ENCODE measurements around the gene MAD2L2. TPM values are rescaled to one million over a fixed set of nuclear protein-coding genes. Genes with fewer than 3 reads are reported as not detected.

The MAD2L2 gene
- total RNA-seq, 1 donor from 2014 or later: 48.0 TPM

- TF ChIP-seq CTCF (IDR thresholded peaks at IDR 0.05): no peak
- Mint-ChIP-seq H3K36me3 (ENCODE audit: unreplicated experiment) (no peaks in the 10 kb centered on the region), H3K4me1 (ENCODE audit: unreplicated experiment) (no peaks in the 10 kb centered on the region), H3K4me3 (ENCODE audit: unreplicated experiment) (no peak overlapping the region), H3K9me3 (ENCODE audit: unreplicated experiment) (no peaks in the 10 kb centered on the region), H3K27me3 (ENCODE audit: unreplicated experiment) (peaks cover 33% of the 10 kb centered on the region), H3K27ac (ENCODE audit: unreplicated experiment) (no peak overlapping the region)
- DNase-seq (ENCODE audit: extremely low spot score, unreplicated experiment): no peak
Observed at GRCh38 chr1:11705596-11705995, 24.6 kb upstream of the MAD2L2 start.

GRCh38 chr1:11704691-11705475 lies 23.9 kb upstream of the MAD2L2 start:
- no peak for DNase-seq (ENCODE audit: extremely low spot score, unreplicated experiment)
- no peak overlapping the region for H3K4me3 Mint-ChIP-seq (ENCODE audit: unreplicated experiment)
- no peaks in the 10 kb centered on the region for H3K9me3 Mint-ChIP-seq (ENCODE audit: unreplicated experiment)
- H3K27me3 Mint-ChIP-seq (ENCODE audit: unreplicated experiment): peaks cover 34% of the 10 kb centered on the region
- no peak overlapping the region for H3K27ac Mint-ChIP-seq (ENCODE audit: unreplicated experiment)
- H3K36me3 Mint-ChIP-seq (ENCODE audit: unreplicated experiment): no peaks in the 10 kb centered on the region
- TF ChIP-seq CTCF (IDR thresholded peaks at IDR 0.05): no peak
- no peaks in the 10 kb centered on the region for H3K4me1 Mint-ChIP-seq (ENCODE audit: unreplicated experiment)

- no peak overlapping the region for H3K4me3 Mint-ChIP-seq (ENCODE audit: unreplicated experiment)
- H3K27me3 Mint-ChIP-seq (ENCODE audit: unreplicated experiment): peaks cover 35% of the 10 kb centered on the region
- H3K27ac Mint-ChIP-seq (ENCODE audit: unreplicated experiment): no peak overlapping the region
- no peaks in the 10 kb centered on the region for H3K9me3 Mint-ChIP-seq (ENCODE audit: unreplicated experiment)
- H3K36me3 Mint-ChIP-seq (ENCODE audit: unreplicated experiment): no peaks in the 10 kb centered on the region
- no peak for DNase-seq (ENCODE audit: extremely low spot score, unreplicated experiment)
- no peaks in the 10 kb centered on the region for H3K4me1 Mint-ChIP-seq (ENCODE audit: unreplicated experiment)
- TF ChIP-seq CTCF (IDR thresholded peaks at IDR 0.05): no peak
Observed at GRCh38 chr1:11704194-11704529, 23.2 kb upstream of the MAD2L2 start.

- no peak for TF ChIP-seq CTCF (IDR thresholded peaks at IDR 0.05)
- no peak overlapping the region for H3K4me3 Mint-ChIP-seq (ENCODE audit: unreplicated experiment)
- H3K36me3 Mint-ChIP-seq (ENCODE audit: unreplicated experiment): no peaks in the 10 kb centered on the region
- H3K27me3 Mint-ChIP-seq (ENCODE audit: unreplicated experiment): peaks cover 40% of the 10 kb centered on the region
- no peak overlapping the region for H3K27ac Mint-ChIP-seq (ENCODE audit: unreplicated experiment)
- DNase-seq (ENCODE audit: extremely low spot score, unreplicated experiment): no peak
- no peaks in the 10 kb centered on the region for H3K9me3 Mint-ChIP-seq (ENCODE audit: unreplicated experiment)
- H3K4me1 Mint-ChIP-seq (ENCODE audit: unreplicated experiment): no peaks in the 10 kb centered on the region
Observed at GRCh38 chr1:11703357-11704193, 22.6 kb upstream of the MAD2L2 start.

Measured in osteocyte (in vitro differentiated cells).